WTC11 (cell line): Measurements from ENCODE around the gene TMEM258. TPM values are rescaled to one million over a fixed set of nuclear protein-coding genes. Genes with fewer than 3 reads are reported as not detected.

Experiments used
- ATAC-seq: fragments of 200-7000 bp; cut with Tn5 transposase; 2 replicates; pipeline ENCODE4 v1.10.0; 2021; ENCODE audit warnings: mild to moderate bottlenecking, moderate library complexity
- CTCF ChIA-PET: fragments of 300-600 bp; sonication (Branson Sonifier 250); formaldehyde crosslinking; loops from one replicate; lab custom pipeline; 2021; ENCODE audit warnings: antibody characterized with exemption; lab: Charles Lee
- POLR2A ChIA-PET: fragments of 350-600 bp; sonication (Branson Sonifier 250); formaldehyde crosslinking; loops from one replicate; lab custom pipeline; 2021; ENCODE audit warnings: antibody characterized with exemption; lab: Charles Lee
- DNase-seq: peaks from one replicate; pipeline ENCODE4 v3.0.0; 2021; ENCODE audit warnings: low spot score
- H3K27ac Mint-ChIP-seq: 2 replicates; pipeline ENCODE4 v1.8.0; 2021; ENCODE audit warnings: mixed read lengths
- H3K27me3 Mint-ChIP-seq: 2 replicates; pipeline ENCODE4 v1.8.0; 2021; ENCODE audit warnings: low read depth, mild to moderate bottlenecking, moderate library complexity, mixed read lengths
- H3K36me3 Mint-ChIP-seq: 2 replicates; pipeline ENCODE4 v1.8.0; 2021; ENCODE audit warnings: mixed read lengths
- H3K4me1 Mint-ChIP-seq: 2 replicates; pipeline ENCODE4 v1.8.0; 2022; ENCODE audit warnings: mixed read lengths
- H3K4me3 Mint-ChIP-seq: 2 replicates; pipeline ENCODE4 v1.8.0; 2021; ENCODE audit warnings: mild to moderate bottlenecking, moderate library complexity, mixed read lengths
- H3K9me3 Mint-ChIP-seq: 2 replicates; pipeline ENCODE4 v1.8.0; 2021; ENCODE audit warnings: mixed read lengths
- AR ChIP-seq: fragments of 250-450 bp; sonication (Bioruptor Pico); IDR thresholded peaks from 2 replicates; pipeline ENCODE4 v1.9.0; 2021; ENCODE audit warnings: mild to moderate bottlenecking
- CDX4 ChIP-seq: fragments of 250-450 bp; sonication (Bioruptor Pico); IDR thresholded peaks from 2 replicates; pipeline ENCODE4 v1.9.0; 2021; ENCODE audit warnings: moderate library complexity, mild to moderate bottlenecking, inconsistent platforms, borderline replicate concordance
- HMGXB4 ChIP-seq: sonication (generic); formaldehyde crosslinking; IDR thresholded peaks from 2 replicates; pipeline ENCODE4 v1.8.1; 2023; ENCODE audit warnings: mild to moderate bottlenecking, moderate library complexity, missing genetic modification reagents
- IRF2 ChIP-seq: sonication (generic); formaldehyde crosslinking; IDR thresholded peaks from 2 replicates; pipeline ENCODE4 v1.8.0; 2022; ENCODE audit warnings: low read depth, missing genetic modification reagents, borderline replicate concordance
- JAZF1 ChIP-seq: fragments of 250-450 bp; sonication (Bioruptor Pico); IDR thresholded peaks from 2 replicates; pipeline ENCODE4 v1.9.0; 2021; ENCODE audit warnings: moderate library complexity, mild to moderate bottlenecking, inconsistent platforms
- PREB ChIP-seq: sonication (generic); formaldehyde crosslinking; IDR thresholded peaks from 2 replicates; pipeline ENCODE4 v1.8.1; 2022; ENCODE audit warnings: mild to moderate bottlenecking, missing genetic modification reagents, moderate library complexity, borderline replicate concordance
- PRRX2 ChIP-seq: fragments of 250-450 bp; sonication (Bioruptor Pico); IDR thresholded peaks from 2 replicates; pipeline ENCODE4 v1.8.0; 2021; ENCODE audit warnings: mild to moderate bottlenecking
- RORB ChIP-seq: fragments of 250-450 bp; sonication (Bioruptor Pico); IDR thresholded peaks from 2 replicates; pipeline ENCODE4 v1.9.0; 2021; ENCODE audit warnings: mild to moderate bottlenecking
- TEAD4 ChIP-seq: sonication (generic); formaldehyde crosslinking; IDR thresholded peaks from 2 replicates; pipeline ENCODE4 v1.8.0; 2022; ENCODE audit warnings: mild to moderate bottlenecking, missing genetic modification reagents
- TP53 ChIP-seq: sonication (generic); formaldehyde crosslinking; IDR thresholded peaks from 2 replicates; pipeline ENCODE4 v1.8.1; 2023; ENCODE audit warnings: mild to moderate bottlenecking, missing genetic modification reagents
- ZNF512 ChIP-seq: sonication (generic); formaldehyde crosslinking; IDR thresholded peaks from 2 replicates; pipeline ENCODE4 v1.8.1; 2022; ENCODE audit warnings: missing genetic modification reagents, borderline replicate concordance
- total RNA-seq: library from RNA; stranded (reverse); gene quantifications from 3 replicates; pipeline ENCODE4 v1.2.3, GENCODE V29; 2021
- TF ChIP-seq, protein P1 (sequence below): sonication (generic); formaldehyde crosslinking; IDR thresholded peaks from 2 replicates; pipeline ENCODE4 v1.8.1; 2022; ENCODE audit warnings: mild to moderate bottlenecking, moderate library complexity, missing genetic modification reagents
- TF ChIP-seq, protein P2 (sequence below): sonication (generic); formaldehyde crosslinking; IDR thresholded peaks from 2 replicates; pipeline ENCODE4 v1.8.1; 2022; ENCODE audit warnings: low read depth, mild to moderate bottlenecking, moderate library complexity, missing genetic modification reagents, borderline replicate concordance
- TF ChIP-seq, protein P3 (sequence below): fragments of 250-450 bp; sonication (Bioruptor Pico); IDR thresholded peaks from 2 replicates; pipeline ENCODE4 v1.9.0; 2021; ENCODE audit warnings: mild to moderate bottlenecking

Gene TMEM258
- total RNA-seq, 1 experiment from 2014 or later: 175 TPM

DNA sequence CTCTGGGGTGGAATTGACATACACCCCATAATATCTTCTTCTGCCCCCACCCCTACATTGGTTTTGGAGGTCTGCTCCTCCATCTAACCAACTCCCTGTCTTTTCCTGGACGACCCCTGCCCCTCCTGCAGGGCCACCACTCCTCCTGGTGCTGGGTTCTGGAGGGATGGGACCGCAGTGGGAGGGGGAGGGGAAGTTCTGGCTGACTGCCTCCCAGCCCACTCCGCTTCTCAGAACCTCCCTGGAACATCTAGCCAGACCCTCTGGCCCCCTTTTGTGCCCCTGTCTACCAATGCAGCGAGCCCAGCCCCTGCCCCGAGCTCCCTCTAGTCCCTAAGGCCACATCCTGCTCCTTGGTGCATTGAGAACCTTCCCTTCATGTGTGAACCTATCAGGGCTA lies 38.7 kb downstream of the TMEM258 start (continued):
- TF ChIP-seq AR (CRISPR knock-in tag): no peak
- no peak for TF ChIP-seq ZNF512
- TF ChIP-seq PREB (CRISPR knock-in tag): no peak
- TF ChIP-seq RORB: no peak
- TF ChIP-seq TP53 (CRISPR knock-in tag): no peak
- TF ChIP-seq, protein P1, sequence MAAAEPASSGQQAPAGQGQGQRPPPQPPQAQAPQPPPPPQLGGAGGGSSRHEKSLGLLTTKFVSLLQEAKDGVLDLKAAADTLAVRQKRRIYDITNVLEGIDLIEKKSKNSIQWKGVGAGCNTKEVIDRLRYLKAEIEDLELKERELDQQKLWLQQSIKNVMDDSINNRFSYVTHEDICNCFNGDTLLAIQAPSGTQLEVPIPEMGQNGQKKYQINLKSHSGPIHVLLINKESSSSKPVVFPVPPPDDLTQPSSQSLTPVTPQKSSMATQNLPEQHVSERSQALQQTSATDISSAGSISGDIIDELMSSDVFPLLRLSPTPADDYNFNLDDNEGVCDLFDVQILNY (CRISPR knock-in tag): no peak
- no peak for TF ChIP-seq PRRX2 (CRISPR knock-in tag)
- TF ChIP-seq, protein P2, sequence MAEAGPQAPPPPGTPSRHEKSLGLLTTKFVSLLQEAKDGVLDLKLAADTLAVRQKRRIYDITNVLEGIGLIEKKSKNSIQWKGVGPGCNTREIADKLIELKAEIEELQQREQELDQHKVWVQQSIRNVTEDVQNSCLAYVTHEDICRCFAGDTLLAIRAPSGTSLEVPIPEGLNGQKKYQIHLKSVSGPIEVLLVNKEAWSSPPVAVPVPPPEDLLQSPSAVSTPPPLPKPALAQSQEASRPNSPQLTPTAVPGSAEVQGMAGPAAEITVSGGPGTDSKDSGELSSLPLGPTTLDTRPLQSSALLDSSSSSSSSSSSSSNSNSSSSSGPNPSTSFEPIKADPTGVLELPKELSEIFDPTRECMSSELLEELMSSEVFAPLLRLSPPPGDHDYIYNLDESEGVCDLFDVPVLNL: no peak
- no peak for TF ChIP-seq JAZF1 (CRISPR knock-in tag)
- TF ChIP-seq, all 79 proteins: peak for 0

- H3K4me1 Mint-ChIP-seq: peaks cover 30% of the 10 kb centered on the region
- no peaks in the 10 kb centered on the region for H3K9me3 Mint-ChIP-seq
- POLR2A ChIA-PET: no interaction called here
- TF ChIP-seq, protein P3, sequence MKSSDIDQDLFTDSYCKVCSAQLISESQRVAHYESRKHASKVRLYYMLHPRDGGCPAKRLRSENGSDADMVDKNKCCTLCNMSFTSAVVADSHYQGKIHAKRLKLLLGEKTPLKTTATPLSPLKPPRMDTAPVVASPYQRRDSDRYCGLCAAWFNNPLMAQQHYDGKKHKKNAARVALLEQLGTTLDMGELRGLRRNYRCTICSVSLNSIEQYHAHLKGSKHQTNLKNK (CRISPR knock-in tag): no peak
- no peak for TF ChIP-seq TEAD4
- no peak for TF ChIP-seq HMGXB4 (CRISPR knock-in tag)
- TF ChIP-seq RORB: no peak
- TF ChIP-seq IRF2 (CRISPR knock-in tag): no peak
- no peak for TF ChIP-seq CDX4
- H3K36me3 Mint-ChIP-seq: no peaks in the 10 kb centered on the region
- peak overlapping the region; percentile 77 for H3K4me3 Mint-ChIP-seq
- no peak overlapping the region for H3K27ac Mint-ChIP-seq
- H3K27me3 Mint-ChIP-seq: peaks cover 37% of the 10 kb centered on the region
- CTCF ChIA-PET: interaction anchor here (0.6 to 3.5 kb wide), 22 partner anchors 9 to 1163 kb away, joined by 3 to 23 read pairs (median 4); no protein-coding TSS in a partner anchor
- DNase-seq (no peak), ATAC-seq (peak; percentile 14)
Observed at GRCh38 chr11:61752925-61753521, 39.4 kb downstream of the TMEM258 start.
